Cardiac fibroblast (primary cell): Measurements from ENCODE around the gene GPATCH1.

Experiments used
- DNase-seq, 2 donors: peaks; one replicate each; pipeline versions ENCODE4 v3.0.0 to v3.0.0-alpha.2; 2010; ENCODE audit warnings: low read depth in 2 of 2
- H3K4me3 ChIP-seq, 2 donors: replicated peaks in 1 of 2; 1 replicate in 1 of 2; 2 replicates in 1 of 2; pipeline ENCODE4 v1.5.1; 2011; ENCODE audit warnings: low read depth in 2 of 2, low read length in 2 of 2, mild to moderate bottlenecking in 2 of 2, moderate library complexity in 1 of 2
- TF ChIP-seq, protein P1 (sequence below): IDR thresholded peaks from one replicate; pipeline ENCODE4 v1.5.1; 2011; ENCODE audit warnings: low read depth, mild to moderate bottlenecking, low read length, inconsistent platforms

GPATCH1 gene

DNA sequence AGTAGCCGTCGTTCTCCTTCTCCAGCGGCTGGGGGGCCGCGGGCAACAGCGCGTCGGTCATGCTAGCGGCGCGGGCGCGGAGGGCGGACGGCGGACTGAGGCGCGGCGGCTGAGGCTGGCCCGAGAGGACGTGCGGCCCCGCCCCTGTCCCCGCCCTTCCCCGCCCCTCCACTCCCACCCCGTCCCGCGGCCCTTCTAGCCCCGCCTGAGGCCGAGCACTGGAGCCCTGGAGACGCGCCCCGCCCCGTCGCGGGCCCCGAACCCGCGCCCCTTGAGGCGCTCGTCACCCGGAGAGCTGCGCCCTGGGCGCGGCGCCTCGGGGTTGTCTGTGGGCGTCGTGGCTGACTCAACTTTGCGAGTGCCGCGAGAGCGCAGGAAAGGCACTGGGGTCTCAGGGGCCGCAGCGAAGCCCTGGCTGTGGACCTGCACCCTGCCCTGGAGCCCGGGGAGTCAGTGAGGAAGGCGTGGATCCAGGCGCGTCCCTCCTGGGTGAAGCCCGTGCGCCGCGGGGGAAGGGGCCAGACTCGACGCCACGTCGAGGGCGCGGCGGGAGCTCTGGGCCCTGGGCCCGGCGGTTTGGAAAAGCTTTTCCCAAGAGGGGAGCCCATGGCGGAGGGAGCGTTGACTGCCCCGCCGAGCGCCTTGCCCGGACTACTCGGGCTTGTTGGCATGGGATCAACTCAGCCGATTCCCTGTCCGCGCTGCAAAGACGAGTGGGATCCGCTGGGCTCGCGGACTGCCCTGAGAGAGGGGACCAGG is 16.0 kb upstream of the GPATCH1 start, which contains the start of gene RHPN2:
RHPN2 (minus strand) TSS at position 97 of the 759 bp plus-strand sequence; CDS start at position 61, 36 bp downstream.
- TF ChIP-seq, protein P1, sequence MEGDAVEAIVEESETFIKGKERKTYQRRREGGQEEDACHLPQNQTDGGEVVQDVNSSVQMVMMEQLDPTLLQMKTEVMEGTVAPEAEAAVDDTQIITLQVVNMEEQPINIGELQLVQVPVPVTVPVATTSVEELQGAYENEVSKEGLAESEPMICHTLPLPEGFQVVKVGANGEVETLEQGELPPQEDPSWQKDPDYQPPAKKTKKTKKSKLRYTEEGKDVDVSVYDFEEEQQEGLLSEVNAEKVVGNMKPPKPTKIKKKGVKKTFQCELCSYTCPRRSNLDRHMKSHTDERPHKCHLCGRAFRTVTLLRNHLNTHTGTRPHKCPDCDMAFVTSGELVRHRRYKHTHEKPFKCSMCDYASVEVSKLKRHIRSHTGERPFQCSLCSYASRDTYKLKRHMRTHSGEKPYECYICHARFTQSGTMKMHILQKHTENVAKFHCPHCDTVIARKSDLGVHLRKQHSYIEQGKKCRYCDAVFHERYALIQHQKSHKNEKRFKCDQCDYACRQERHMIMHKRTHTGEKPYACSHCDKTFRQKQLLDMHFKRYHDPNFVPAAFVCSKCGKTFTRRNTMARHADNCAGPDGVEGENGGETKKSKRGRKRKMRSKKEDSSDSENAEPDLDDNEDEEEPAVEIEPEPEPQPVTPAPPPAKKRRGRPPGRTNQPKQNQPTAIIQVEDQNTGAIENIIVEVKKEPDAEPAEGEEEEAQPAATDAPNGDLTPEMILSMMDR, result no peak
- H3K4me3 ChIP-seq, result peak within 1 kb of the TSS; percentile 59 to 60
- peak; percentile 71 to 81 for DNase-seq

DNA sequence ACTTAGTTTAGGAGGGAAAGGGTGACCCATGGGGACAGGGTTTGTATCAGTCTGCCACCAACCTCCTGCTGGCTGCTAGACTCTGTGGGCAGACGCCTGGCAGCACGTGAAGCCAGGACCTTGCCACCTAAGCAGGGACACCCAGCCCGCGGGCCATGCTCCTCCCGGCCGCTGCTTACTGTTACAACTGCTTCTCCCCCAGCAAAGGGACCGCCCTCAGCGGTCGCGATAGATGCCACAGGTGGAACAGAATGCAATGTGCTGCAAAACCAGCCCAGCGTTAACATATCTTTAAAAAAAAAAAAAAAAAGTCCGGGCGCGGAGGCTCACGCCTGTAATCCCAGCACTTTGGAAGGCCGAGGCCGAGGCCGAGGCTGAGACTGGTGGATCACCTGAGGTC is 14.4 kb upstream of the GPATCH1 start:
- no peak overlapping the region for H3K4me3 ChIP-seq
- TF ChIP-seq, protein P1, result no peak

GRCh38 chr19:33067121-33067520 is 13.9 kb upstream of the GPATCH1 start:
- H3K4me3 ChIP-seq, result no peak overlapping the region
- no peak for DNase-seq
- TF ChIP-seq, protein P1, result no peak

More for the DNA sequence above, 14.4 kb upstream of the GPATCH1 start:
- DNase-seq, result no peak

GRCh38 chr19:33071887-33072286 is 9.1 kb upstream of the GPATCH1 start:
- no peak overlapping the region for H3K4me3 ChIP-seq
- peak in 1 of 2 donors; percentile 48 for DNase-seq

DNA sequence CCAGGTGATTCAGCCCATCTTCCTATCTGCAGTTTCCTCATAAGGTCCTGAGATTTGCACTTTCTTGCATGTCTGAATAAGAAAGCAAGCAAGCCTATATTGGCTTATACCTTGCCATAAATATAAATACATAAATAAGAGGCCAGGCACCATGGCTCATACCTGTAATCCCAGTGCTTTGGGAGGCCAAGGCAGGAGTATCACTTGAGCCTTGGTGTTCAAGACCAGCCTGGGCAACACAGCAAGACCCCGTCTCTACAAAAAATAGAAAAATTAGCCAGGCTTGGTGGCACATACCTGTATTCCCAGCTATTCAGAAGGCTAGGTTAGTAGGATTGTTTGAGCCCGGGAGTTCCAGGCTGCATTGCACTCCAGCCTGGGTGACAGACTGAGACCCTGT is 5.5 kb upstream of the GPATCH1 start:
- no peak overlapping the region for H3K4me3 ChIP-seq
- TF ChIP-seq, protein P1, result no peak

More at GRCh38 chr19:33071887-33072286, 9.1 kb upstream of the GPATCH1 start:
- TF ChIP-seq, protein P1, result no peak

DNA sequence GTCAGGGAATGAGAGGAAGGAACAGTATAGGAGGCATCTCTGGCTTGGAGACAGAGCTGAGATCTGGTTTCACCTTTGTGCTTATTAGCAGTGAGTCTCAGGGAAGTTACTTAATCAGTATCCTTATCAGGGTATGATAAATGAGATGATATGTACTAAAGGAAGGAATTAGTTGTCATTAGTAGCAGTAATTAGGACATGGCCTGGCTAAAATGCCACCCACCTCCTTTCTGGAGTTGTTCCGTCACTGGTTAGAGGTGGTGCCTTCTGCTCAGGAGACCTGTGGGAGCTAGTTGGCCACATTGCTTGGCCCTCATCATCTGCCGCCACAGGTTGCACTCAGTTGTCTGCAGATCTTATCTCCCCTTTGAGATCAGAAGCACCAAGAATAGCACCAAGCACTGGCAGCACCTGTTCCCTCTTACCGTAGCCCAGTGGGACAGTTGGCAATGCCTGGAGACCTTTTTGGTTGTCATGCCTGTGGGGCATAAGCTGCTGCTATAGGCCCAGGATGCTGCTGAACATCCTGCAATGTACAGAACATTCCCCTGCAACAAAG is 4.7 kb downstream of the GPATCH1 start:
- H3K4me3 ChIP-seq, result no peak overlapping the region
- no peak for DNase-seq
- TF ChIP-seq, protein P1, result no peak

More for the DNA sequence above, 5.5 kb upstream of the GPATCH1 start:
- no peak for DNase-seq
